HEK293 (cell line): Measurements from ENCODE around the gene GPR45.

Experiments used
- CTCF ChIA-PET: fragments of 350-600 bp; formaldehyde crosslinking; extraction: SDS; loops from one replicate; lab custom pipeline; 2021; ENCODE audit warnings: antibody characterized with exemption; lab: Yijun Ruan, JAX
- POLR2A ChIA-PET: fragments of 300-600 bp; formaldehyde crosslinking; extraction: SDS; loops from one replicate; lab custom pipeline; 2020; ENCODE audit warnings: antibody characterized with exemption, inconsistent platforms; lab: Yijun Ruan, JAX
- H3K27ac ChIP-seq: fragments of 200-500 bp; sonication (Bioruptor generic); 2 replicates; pipeline ENCODE4 v1.5.1; 2014; ENCODE audit warnings: low read depth, low read length, control low read depth, inconsistent platforms; ENCODE audit errors: extremely low read depth
- H3K36me3 ChIP-seq, 2 experiments: fragments of 200-500 bp in 1 of 2; sonication (Bioruptor generic) in 1 of 2; 1 replicate in 1 of 2; 2 replicates in 1 of 2; pipeline ENCODE4 v1.5.1; 2014 to 2017; ENCODE audit warnings: inconsistent platforms in 2 of 2, low read length in 2 of 2; ENCODE audit not compliant: control insufficient read depth in 2 of 2, insufficient read depth in 1 of 2
- H3K4me1 ChIP-seq: fragments of 200-500 bp; sonication (Bioruptor generic); 2 replicates; pipeline ENCODE4 v1.5.1; 2014; ENCODE audit warnings: mild to moderate bottlenecking, low read length, inconsistent platforms; ENCODE audit not compliant: control insufficient read depth, insufficient read depth
- H3K4me3 ChIP-seq: 2 replicates; pipeline ENCODE4 v1.5.1; 2011; ENCODE audit warnings: low read depth, mild to moderate bottlenecking, control low read depth, low read length, moderate library complexity
- H3K9me3 ChIP-seq: fragments of 200-500 bp; sonication (Bioruptor generic); 2 replicates; pipeline ENCODE4 v1.5.1; 2014; ENCODE audit warnings: low read depth, low read length, inconsistent platforms; ENCODE audit not compliant: control insufficient read depth, insufficient read depth
- GLI2 ChIP-seq: fragments of 450-650 bp; formaldehyde crosslinking; IDR thresholded peaks from 2 replicates; pipeline ENCODE4; 2017; ENCODE audit warnings: missing biosample characterization, missing genetic modification characterization, low read depth, borderline replicate concordance
- ZBTB8A ChIP-seq: fragments of 450-650 bp; formaldehyde crosslinking; IDR thresholded peaks from 2 replicates; pipeline ENCODE4 v1.5.1; 2016; ENCODE audit warnings: missing biosample characterization, missing genetic modification characterization
- ZFP3 ChIP-seq: fragments of 450-650 bp; formaldehyde crosslinking; IDR thresholded peaks from 2 replicates; pipeline ENCODE4 v1.5.1; 2016; ENCODE audit warnings: low read depth, missing biosample characterization, missing genetic modification characterization
- ZNF19 ChIP-seq: fragments of 450-650 bp; formaldehyde crosslinking; IDR thresholded peaks from 2 replicates; pipeline ENCODE4; 2016; ENCODE audit warnings: missing biosample characterization, missing genetic modification characterization, low read depth
- ZNF211 ChIP-seq: fragments of 450-650 bp; formaldehyde crosslinking; IDR thresholded peaks from 2 replicates; pipeline ENCODE4 v1.5.1; 2016; ENCODE audit warnings: low read depth, missing biosample characterization, missing genetic modification characterization
- ZNF350 ChIP-seq: fragments of 450-650 bp; formaldehyde crosslinking; IDR thresholded peaks from 2 replicates; pipeline ENCODE4 v1.5.0; 2017; ENCODE audit warnings: missing biosample characterization, mild to moderate bottlenecking, missing genetic modification characterization
- ZNF530 ChIP-seq: fragments of 450-650 bp; formaldehyde crosslinking; IDR thresholded peaks from 2 replicates; pipeline ENCODE4 v1.5.1; 2016; ENCODE audit warnings: low read depth, missing biosample characterization, missing genetic modification characterization
- ZNF561 ChIP-seq: fragments of 450-650 bp; IDR thresholded peaks from 2 replicates; pipeline ENCODE4 v1.5.1; 2018; ENCODE audit warnings: missing biosample characterization, missing genetic modification characterization, borderline replicate concordance
- TF ChIP-seq, protein P1 (sequence below): fragments of 450-650 bp; formaldehyde crosslinking; IDR thresholded peaks from 2 replicates; pipeline ENCODE4 v1.5.1; 2016; ENCODE audit warnings: missing biosample characterization, missing genetic modification characterization
- TF ChIP-seq, protein P2 (sequence below): fragments of 450-650 bp; formaldehyde crosslinking; IDR thresholded peaks from 2 replicates; pipeline ENCODE4 v1.5.1; 2016; ENCODE audit warnings: missing biosample characterization, missing genetic modification characterization
- TF ChIP-seq, protein P3 (sequence below): sonication (generic); formaldehyde crosslinking; IDR thresholded peaks from 2 replicates; pipeline ENCODE4 v1.8.1; 2022; ENCODE audit warnings: mild to moderate bottlenecking, moderate library complexity, missing genetic modification reagents
- TF ChIP-seq, protein P4 (sequence below): fragments of 450-650 bp; formaldehyde crosslinking; IDR thresholded peaks from 2 replicates; pipeline ENCODE4 v1.5.1; 2017; ENCODE audit warnings: missing biosample characterization, missing genetic modification characterization
- TF ChIP-seq, protein P5 (sequence below): fragments of 450-650 bp; formaldehyde crosslinking; optimal IDR thresholded peaks from 2 replicates; pipeline ENCODE3; 2016; ENCODE audit warnings: missing biosample characterization, mild to moderate bottlenecking, missing genetic modification characterization
- TF ChIP-seq, protein P6 (sequence below): fragments of 450-650 bp; formaldehyde crosslinking; IDR thresholded peaks from 2 replicates; pipeline ENCODE4 v1.5.1; 2016; ENCODE audit warnings: missing biosample characterization, missing genetic modification characterization
- TF ChIP-seq, protein P7 (sequence below): fragments of 450-650 bp; formaldehyde crosslinking; IDR thresholded peaks from 2 replicates; pipeline ENCODE4 v1.5.1; 2016; ENCODE audit warnings: missing biosample characterization, missing genetic modification characterization

Gene GPR45

DNA sequence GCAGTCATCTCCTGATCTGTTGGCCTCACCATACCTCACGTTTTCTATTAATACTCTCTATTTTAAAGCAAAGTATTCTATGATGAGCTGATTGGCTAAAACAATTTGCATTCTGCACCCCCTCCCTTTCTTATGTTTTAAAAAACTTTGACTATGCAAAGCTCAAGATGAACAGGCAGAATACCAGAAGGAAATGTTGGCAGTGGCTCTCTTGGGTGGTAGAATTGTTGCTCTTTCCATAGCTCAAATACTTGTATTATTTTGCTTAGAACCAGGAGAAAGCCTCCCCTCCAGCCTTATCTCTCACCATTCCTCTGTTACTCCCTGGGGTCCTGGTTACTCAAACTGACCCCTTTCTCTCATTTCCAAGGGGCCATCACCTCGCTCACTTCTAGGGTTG, 14.4 kb downstream of the GPR45 start (continued):
- no peak for TF ChIP-seq ZNF561 (tag by site-specific recombination)

DNA sequence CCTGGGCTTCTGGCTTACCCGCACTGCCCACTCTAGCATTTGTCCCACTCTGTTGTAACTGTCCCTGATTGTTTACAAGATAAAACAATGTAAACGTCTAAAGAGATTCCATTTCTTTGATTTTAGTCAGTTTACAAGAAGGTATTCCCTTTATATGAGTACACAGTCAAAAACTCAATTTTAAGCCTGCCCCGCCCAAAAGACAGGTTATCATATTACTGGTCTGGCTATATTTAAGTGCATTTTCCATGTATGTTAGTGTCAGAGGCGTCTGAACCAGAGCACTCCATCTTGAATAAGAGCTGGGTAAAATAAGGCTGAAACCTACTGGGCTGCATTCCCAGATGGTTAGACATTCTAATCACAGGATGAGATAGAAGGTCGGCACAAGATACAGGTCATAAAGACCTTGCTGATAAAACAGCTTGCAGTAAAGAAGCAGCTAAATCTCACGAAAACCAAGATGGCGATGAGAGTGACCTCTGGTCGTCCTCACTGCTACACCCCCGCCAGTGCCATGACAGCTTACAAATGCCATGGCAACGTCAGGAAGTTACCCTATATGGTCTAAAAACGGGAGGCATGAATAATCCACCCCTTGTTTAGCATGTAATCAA, 15.0 kb downstream of the GPR45 start:
- Histone ChIP-seq H3K27ac (no peak overlapping the region), H3K4me3 (no peak overlapping the region), H3K9me3 (no peaks in the 10 kb centered on the region), H3K36me3 (no peaks in the 10 kb centered on the region), H3K4me1 (no peaks in the 10 kb centered on the region)
- ChIA-PET POLR2A (interaction anchor here (0.6 to 1.3 kb wide), 2 partner anchors 17 to 18 kb away, joined by 3 to 5 read pairs; no protein-coding TSS in a partner anchor), CTCF (interaction anchor here (1.0 to 1.9 kb wide), 2 partner anchors 17 to 21 kb away, joined by 3 to 6 read pairs; no protein-coding TSS in a partner anchor)
- TF ChIP-seq, protein P1, sequence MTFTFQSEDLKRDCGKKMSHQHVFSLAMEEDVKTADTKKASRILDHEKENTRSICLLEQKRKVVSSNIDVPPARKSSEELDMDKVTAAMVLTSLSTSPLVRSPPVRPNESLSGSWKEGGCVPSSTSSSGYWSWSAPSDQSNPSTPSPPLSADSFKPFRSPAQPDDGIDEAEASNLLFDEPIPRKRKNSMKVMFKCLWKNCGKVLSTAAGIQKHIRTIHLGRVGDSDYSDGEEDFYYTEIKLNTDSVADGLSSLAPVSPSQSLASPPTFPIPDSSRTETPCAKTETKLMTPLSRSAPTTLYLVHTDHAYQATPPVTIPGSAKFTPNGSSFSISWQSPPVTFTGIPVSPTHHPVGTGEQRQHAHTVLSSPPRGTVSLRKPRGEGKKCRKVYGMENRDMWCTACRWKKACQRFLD (tag by site-specific recombination) = no peak
- TF ChIP-seq, protein P2, sequence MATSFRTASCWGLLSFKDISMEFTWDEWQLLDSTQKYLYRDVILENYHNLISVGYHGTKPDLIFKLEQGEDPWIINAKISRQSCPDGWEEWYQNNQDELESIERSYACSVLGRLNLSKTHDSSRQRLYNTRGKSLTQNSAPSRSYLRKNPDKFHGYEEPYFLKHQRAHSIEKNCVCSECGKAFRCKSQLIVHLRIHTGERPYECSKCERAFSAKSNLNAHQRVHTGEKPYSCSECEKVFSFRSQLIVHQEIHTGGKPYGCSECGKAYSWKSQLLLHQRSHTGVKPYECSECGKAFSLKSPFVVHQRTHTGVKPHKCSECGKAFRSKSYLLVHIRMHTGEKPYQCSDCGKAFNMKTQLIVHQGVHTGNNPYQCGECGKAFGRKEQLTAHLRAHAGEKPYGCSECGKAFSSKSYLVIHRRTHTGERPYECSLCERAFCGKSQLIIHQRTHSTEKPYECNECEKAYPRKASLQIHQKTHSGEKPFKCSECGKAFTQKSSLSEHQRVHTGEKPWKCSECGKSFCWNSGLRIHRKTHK (tag by site-specific recombination) = no peak
- TF ChIP-seq ZBTB8A (no peak), ZNF350 (tag by site-specific recombination) (no peak), ZNF19 (tag by site-specific recombination) (no peak), ZFP3 (no peak), ZNF530 (tag by site-specific recombination) (no peak), GLI2 (tag by site-specific recombination) (no peak), ZNF211 (tag by site-specific recombination) (no peak)
- TF ChIP-seq, protein P3, sequence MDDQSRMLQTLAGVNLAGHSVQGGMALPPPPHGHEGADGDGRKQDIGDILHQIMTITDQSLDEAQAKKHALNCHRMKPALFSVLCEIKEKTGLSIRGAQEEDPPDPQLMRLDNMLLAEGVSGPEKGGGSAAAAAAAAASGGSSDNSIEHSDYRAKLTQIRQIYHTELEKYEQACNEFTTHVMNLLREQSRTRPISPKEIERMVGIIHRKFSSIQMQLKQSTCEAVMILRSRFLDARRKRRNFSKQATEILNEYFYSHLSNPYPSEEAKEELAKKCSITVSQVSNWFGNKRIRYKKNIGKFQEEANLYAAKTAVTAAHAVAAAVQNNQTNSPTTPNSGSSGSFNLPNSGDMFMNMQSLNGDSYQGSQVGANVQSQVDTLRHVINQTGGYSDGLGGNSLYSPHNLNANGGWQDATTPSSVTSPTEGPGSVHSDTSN (CRISPR knock-in tag) = no peak
- TF ChIP-seq, protein P4, sequence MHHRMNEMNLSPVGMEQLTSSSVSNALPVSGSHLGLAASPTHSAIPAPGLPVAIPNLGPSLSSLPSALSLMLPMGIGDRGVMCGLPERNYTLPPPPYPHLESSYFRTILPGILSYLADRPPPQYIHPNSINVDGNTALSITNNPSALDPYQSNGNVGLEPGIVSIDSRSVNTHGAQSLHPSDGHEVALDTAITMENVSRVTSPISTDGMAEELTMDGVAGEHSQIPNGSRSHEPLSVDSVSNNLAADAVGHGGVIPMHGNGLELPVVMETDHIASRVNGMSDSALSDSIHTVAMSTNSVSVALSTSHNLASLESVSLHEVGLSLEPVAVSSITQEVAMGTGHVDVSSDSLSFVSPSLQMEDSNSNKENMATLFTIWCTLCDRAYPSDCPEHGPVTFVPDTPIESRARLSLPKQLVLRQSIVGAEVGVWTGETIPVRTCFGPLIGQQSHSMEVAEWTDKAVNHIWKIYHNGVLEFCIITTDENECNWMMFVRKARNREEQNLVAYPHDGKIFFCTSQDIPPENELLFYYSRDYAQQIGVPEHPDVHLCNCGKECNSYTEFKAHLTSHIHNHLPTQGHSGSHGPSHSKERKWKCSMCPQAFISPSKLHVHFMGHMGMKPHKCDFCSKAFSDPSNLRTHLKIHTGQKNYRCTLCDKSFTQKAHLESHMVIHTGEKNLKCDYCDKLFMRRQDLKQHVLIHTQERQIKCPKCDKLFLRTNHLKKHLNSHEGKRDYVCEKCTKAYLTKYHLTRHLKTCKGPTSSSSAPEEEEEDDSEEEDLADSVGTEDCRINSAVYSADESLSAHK (tag by site-specific recombination) = no peak
- TF ChIP-seq, protein P5, sequence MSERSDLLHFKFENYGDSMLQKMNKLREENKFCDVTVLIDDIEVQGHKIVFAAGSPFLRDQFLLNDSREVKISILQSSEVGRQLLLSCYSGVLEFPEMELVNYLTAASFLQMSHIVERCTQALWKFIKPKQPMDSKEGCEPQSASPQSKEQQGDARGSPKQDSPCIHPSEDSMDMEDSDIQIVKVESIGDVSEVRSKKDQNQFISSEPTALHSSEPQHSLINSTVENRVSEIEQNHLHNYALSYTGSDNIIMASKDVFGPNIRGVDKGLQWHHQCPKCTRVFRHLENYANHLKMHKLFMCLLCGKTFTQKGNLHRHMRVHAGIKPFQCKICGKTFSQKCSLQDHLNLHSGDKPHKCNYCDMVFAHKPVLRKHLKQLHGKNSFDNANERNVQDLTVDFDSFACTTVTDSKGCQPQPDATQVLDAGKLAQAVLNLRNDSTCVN = no peak
- TF ChIP-seq, protein P6, sequence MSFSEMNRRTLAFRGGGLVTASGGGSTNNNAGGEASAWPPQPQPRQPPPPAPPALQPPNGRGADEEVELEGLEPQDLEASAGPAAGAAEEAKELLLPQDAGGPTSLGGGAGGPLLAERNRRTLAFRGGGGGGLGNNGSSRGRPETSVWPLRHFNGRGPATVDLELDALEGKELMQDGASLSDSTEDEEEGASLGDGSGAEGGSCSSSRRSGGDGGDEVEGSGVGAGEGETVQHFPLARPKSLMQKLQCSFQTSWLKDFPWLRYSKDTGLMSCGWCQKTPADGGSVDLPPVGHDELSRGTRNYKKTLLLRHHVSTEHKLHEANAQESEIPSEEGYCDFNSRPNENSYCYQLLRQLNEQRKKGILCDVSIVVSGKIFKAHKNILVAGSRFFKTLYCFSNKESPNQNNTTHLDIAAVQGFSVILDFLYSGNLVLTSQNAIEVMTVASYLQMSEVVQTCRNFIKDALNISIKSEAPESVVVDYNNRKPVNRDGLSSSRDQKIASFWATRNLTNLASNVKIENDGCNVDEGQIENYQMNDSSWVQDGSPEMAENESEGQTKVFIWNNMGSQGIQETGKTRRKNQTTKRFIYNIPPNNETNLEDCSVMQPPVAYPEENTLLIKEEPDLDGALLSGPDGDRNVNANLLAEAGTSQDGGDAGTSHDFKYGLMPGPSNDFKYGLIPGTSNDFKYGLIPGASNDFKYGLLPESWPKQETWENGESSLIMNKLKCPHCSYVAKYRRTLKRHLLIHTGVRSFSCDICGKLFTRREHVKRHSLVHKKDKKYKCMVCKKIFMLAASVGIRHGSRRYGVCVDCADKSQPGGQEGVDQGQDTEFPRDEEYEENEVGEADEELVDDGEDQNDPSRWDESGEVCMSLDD = no peak
- TF ChIP-seq, protein P7, sequence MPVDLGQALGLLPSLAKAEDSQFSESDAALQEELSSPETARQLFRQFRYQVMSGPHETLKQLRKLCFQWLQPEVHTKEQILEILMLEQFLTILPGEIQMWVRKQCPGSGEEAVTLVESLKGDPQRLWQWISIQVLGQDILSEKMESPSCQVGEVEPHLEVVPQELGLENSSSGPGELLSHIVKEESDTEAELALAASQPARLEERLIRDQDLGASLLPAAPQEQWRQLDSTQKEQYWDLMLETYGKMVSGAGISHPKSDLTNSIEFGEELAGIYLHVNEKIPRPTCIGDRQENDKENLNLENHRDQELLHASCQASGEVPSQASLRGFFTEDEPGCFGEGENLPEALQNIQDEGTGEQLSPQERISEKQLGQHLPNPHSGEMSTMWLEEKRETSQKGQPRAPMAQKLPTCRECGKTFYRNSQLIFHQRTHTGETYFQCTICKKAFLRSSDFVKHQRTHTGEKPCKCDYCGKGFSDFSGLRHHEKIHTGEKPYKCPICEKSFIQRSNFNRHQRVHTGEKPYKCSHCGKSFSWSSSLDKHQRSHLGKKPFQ = no peak
